ENCODE data around the gene DTYMK.

DNA sequence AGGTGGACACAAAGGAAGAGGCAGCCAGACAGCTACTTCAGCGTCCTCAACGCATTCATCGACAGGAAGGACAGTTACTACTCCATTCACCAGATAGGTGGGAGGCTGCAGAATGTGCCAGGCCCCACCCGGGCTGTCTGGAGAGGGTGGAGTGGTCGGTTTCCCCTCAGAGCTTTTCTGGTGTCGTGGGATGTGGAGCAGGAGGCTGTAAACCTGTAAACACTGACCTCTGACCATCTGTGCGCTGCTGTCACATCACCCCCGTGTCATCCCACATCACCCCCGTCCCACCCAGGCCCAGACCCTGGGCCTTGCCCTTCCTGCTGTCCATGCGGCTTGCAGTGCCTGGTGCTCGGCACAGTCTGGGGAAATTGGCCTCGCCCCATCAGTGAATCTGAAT, 32.1 kb downstream of the DTYMK start:
- TF ChIP-seq MAX (IDR thresholded peaks at IDR 0.05; ENCODE audit: low read depth) (no peak), RAD21 (IDR thresholded peaks at IDR 0.05; ENCODE audit: low read length) (no peak)
